GM12864 (cell line): ENCODE data around the gene PACS1.

Experiments
- DNase-seq: peaks from one replicate; pipeline ENCODE4 v3.0.0-alpha.2; 2011; ENCODE audit warnings: low read depth
- H3K4me3 ChIP-seq: 2 replicates; pipeline ENCODE4 v1.5.1; 2011; ENCODE audit warnings: mild to moderate bottlenecking, low read depth, low read length, control low read depth
- TF ChIP-seq, protein P1 (sequence below): IDR thresholded peaks from 2 replicates; pipeline ENCODE4 v1.5.1; 2011; ENCODE audit warnings: low read depth, mild to moderate bottlenecking, moderate library complexity, low read length, control low read depth, inconsistent platforms; ENCODE audit errors: missing control alignments

The PACS1 gene

DNA sequence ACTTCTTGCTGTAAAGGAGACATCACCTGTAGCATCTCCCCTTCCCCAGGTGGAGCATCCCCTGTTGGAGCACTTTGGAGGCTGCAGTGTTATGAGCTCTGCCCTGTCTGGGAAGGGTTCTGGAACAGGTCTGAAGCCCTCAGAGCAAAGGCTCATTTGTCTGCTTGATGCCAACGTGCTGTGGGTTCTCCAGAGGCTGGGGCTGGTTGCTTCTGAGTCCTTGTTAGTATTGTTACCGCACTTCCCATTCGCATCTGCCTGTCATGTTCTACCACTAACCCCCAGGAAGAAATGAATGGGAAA is 73.1 kb downstream of the PACS1 start:
- TF ChIP-seq, protein P1, sequence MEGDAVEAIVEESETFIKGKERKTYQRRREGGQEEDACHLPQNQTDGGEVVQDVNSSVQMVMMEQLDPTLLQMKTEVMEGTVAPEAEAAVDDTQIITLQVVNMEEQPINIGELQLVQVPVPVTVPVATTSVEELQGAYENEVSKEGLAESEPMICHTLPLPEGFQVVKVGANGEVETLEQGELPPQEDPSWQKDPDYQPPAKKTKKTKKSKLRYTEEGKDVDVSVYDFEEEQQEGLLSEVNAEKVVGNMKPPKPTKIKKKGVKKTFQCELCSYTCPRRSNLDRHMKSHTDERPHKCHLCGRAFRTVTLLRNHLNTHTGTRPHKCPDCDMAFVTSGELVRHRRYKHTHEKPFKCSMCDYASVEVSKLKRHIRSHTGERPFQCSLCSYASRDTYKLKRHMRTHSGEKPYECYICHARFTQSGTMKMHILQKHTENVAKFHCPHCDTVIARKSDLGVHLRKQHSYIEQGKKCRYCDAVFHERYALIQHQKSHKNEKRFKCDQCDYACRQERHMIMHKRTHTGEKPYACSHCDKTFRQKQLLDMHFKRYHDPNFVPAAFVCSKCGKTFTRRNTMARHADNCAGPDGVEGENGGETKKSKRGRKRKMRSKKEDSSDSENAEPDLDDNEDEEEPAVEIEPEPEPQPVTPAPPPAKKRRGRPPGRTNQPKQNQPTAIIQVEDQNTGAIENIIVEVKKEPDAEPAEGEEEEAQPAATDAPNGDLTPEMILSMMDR = no peak
- H3K4me3 ChIP-seq = no peak overlapping the region
- no peak for DNase-seq

DNA sequence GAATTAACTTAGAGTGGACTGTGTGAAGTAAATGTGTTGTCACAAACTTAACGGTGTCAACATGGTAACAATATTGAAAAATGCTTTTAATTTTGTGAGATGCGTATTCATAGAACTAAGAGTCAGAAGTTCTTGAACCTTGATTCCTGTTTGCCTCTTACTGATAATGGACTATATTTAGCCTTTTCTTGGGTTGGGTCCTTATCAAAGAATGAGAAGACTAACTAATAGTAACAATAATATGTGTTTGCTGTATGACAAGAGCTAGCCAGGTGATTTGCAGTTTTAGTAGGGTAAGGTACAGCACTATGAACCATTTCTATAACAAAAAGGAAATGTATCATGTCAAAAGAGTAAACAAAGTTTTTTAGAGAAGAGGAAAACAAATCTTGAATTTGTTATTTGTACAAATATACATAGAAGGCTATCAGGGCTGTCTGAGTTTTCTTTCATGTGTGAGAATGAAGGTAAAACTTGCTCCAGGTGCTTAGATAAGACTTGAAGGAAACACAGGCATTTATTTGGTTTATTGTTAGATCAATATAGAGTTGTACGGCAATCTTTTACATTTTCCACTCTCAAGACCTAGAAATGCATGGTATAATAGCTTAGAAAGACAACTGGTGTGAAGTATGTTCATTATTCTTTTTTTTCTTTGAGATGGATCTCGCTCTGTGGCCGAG is 74.1 kb downstream of the PACS1 start:
- H3K4me3 ChIP-seq = no peak overlapping the region
- no peak for DNase-seq
- TF ChIP-seq, protein P1 = no peak

DNA sequence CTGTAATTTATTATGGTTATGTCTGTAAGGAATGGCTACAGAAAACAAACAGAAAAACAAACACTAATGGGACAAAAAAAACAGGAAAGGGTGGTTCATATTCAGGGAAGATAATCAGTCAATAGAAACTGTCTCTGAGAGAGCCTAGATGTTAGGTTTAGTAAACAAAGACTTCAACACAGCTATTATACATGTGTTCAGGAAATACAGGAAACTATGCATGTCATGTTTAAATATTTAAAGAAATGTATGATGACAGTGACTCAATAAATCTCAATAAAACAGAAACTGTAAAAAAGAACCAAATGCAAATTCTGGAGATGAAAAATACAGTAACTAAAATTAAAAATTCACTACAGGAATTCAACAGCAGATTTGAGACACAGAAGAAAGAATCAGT is 76.0 kb downstream of the PACS1 start:
- TF ChIP-seq, protein P1 = no peak
- DNase-seq = no peak
- H3K4me3 ChIP-seq = no peak overlapping the region

DNA sequence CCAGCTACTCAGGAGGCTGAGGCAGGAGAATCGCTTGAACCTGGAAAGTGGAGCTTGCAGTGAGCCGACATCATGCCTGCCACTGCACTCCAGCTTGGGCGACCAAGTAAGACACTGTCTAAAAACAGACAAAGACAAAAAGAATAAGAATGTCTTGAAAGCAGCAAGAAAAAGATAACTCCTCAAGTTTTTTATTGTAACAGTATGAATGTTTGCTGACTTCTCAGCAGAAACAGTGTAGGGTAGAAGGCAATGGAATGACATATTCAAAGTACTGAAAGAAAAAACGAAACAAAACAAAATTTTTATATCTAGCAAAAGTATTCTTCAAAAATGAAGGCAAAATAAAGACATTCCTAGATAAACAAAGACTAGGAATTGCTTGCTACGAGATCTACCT is 76.9 kb downstream of the PACS1 start:
- H3K4me3 ChIP-seq = no peak overlapping the region
- TF ChIP-seq, protein P1 = no peak
- DNase-seq = no peak

DNA sequence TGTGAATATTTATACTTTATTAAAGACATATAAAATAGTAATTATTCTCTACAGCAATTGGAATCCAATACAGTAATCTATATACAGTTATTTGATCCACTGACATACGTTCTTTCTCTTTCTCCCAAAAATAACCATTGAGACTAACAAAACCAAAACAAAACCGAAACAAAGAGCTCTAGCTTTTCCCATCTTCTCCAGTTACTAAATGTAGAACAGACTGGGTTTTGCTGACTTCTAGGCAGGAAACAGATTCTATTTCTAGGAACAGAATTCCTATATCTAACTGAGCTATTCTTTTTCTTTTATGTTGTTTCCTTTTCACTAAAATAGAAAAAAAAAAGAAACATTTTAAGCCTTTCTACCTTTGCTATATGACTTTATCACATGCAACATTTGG is 80.1 kb downstream of the PACS1 start:
- no peak for DNase-seq
- TF ChIP-seq, protein P1 = no peak
- H3K4me3 ChIP-seq = no peak overlapping the region

DNA sequence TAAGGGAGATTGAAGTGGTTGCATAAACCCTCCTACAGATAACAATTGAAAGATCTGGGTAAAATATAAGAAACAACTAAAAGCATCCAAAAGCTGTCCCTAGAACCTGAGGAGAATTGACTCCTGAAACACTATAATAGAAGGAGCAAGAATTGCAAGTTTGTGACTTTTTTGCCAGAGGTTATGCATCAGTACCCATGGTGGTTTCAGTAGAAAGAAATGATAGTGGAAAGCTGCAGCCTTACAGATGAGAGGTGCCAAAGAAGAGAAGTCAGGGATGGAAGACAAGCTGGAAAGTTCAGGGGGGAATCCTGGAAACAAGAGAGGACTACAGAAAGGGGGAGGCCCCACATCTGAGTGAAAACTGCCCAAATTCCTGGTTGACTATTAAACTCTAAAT is 80.7 kb downstream of the PACS1 start:
- DNase-seq = no peak
- TF ChIP-seq, protein P1 = no peak
- H3K4me3 ChIP-seq = no peak overlapping the region

DNA sequence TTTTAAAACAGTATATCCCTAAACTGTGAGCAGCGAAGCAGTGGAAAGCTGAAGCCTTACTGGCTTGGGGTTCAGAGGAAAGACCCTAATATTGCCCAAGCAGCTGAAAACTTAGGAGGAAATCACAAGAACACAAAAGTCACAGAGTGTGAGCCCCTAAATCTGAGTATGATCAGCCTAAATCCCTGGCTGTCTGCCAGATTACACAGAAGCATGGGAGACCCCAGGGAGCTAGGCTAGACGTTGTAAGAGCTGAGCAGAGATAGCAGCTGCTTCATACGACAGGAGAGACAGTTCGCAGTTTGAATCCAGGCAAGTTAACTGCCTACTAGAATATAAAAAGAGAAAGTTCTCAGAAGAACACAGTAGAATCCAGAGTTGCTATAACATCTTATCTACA is 81.2 kb downstream of the PACS1 start:
- H3K4me3 ChIP-seq = no peak overlapping the region
- TF ChIP-seq, protein P1 = no peak
- DNase-seq = no peak
